Fibroblast of skin of right quadriceps (primary cell): ENCODE data around the gene HYAL2.

Experiments
- DNase-seq: peaks from one replicate; pipeline ENCODE4 v3.0.0-alpha.2; 2013

The HYAL2 gene

GRCh38 chr3:50350527-50351322 lies 28.2 kb upstream of the HYAL2 start, which contains the start of the genes CYB561D2 and NPRL2:
Gene CYB561D2 (plus strand): TSS chr3:50350862. CDS start chr3:50351434, 572 bp downstream.
Gene NPRL2 (minus strand): TSS chr3:50350775. CDS start chr3:50350652, 123 bp downstream.
- DNase-seq = peak; percentile 90

GRCh38 chr3:50350213-50350526 lies 27.6 kb upstream of the HYAL2 start:
- DNase-seq = no peak

GRCh38 chr3:50347187-50347813 lies 24.8 kb upstream of the HYAL2 start:
- peak; percentile 75 for DNase-seq

GRCh38 chr3:50345586-50346234 lies 23.2 kb upstream of the HYAL2 start, which contains the start of gene ZMYND10:
Gene ZMYND10 (minus strand): TSS chr3:50345732. CDS start chr3:50345579, 153 bp downstream.
- peak; percentile 39 for DNase-seq

GRCh38 chr3:50345008-50345407 lies 22.5 kb upstream of the HYAL2 start:
- DNase-seq = no peak

- no peak for DNase-seq
Measured at GRCh38 chr3:50342813-50343633, 20.5 kb upstream of the HYAL2 start.

GRCh38 chr3:50341996-50342650 lies 19.6 kb upstream of the HYAL2 start:
- no peak for DNase-seq

GRCh38 chr3:50341537-50341936 lies 19.0 kb upstream of the HYAL2 start:
- DNase-seq = no peak

- peak; percentile 65 for DNase-seq
Measured at GRCh38 chr3:50340448-50341329, 18.1 kb upstream of the HYAL2 start, which contains the start of gene RASSF1. Gene RASSF1 (minus strand): TSS chr3:50340836. CDS start chr3:50340805, 31 bp downstream.

- DNase-seq = no peak
Measured at GRCh38 chr3:50340147-50340447, 17.6 kb upstream of the HYAL2 start.

GRCh38 chr3:50339485-50340146 lies 17.1 kb upstream of the HYAL2 start:
- peak; percentile 66 for DNase-seq

GRCh38 chr3:50338965-50339364 lies 16.4 kb upstream of the HYAL2 start:
- no peak for DNase-seq

GRCh38 chr3:50337175-50337861 lies 14.8 kb upstream of the HYAL2 start:
- peak; percentile 99 for DNase-seq

GRCh38 chr3:50336452-50337174 lies 14.1 kb upstream of the HYAL2 start:
- peak; percentile 12 for DNase-seq

- DNase-seq = no peak
Measured at GRCh38 chr3:50334339-50335075, 12.0 kb upstream of the HYAL2 start.

- DNase-seq = peak; percentile 41
Measured at GRCh38 chr3:50333744-50334328, 11.3 kb upstream of the HYAL2 start.

- DNase-seq = no peak
Measured at GRCh38 chr3:50331364-50331907, 8.9 kb upstream of the HYAL2 start.

GRCh38 chr3:50330330-50330729 lies 7.8 kb upstream of the HYAL2 start:
- no peak for DNase-seq
